Activated CD8-positive, alpha-beta memory T cell treated with anti-CD3 and anti-CD28 coated beads, Interleukin-2, amount 50 U/mL, for 1 hour (primary cell): ENCODE measurements around the gene HSPB7.
"Not testable (repeated sequence)": the region's sequence is repeated elsewhere in the genome, so short reads cannot be mapped to it uniquely, and the experiment has no call there.

Source experiments
- DNase-seq: peaks from one replicate; pipeline ENCODE4 v3.0.0-alpha.2; 2020; ENCODE audit errors: extremely low read depth

Gene HSPB7

GRCh38 chr1:16017461-16018303 lies at the start of gene HSPB7:
HSPB7 (minus strand) TSS chr1:16018043; CDS start chr1:16017963, 80 bp downstream.
- no peak for DNase-seq

- no peak for DNase-seq
These were observed 49.4 kb upstream of the HSPB7 start for GRCh38 chr1:16067127-16067768.

DNA sequence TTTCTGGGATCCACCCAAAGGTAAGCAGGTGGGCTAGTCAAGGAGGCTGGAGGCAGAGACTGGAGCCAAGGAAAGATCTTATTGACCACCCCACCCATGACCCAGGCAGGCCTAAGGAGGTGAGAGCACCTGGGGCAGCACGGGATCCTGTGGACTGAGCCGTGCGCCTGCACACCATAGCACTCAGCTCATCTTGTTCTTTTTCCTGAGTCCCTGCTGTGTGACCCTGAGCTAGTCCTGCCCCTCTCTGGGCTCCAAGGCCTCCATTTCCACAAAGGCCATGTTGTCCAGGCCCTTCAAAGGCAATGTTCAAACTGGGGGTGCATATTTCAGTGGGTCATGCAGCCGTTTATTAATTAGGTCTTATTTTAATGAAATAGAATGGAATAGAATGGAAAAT lies 48.4 kb upstream of the HSPB7 start:
- DNase-seq = no peak

DNA sequence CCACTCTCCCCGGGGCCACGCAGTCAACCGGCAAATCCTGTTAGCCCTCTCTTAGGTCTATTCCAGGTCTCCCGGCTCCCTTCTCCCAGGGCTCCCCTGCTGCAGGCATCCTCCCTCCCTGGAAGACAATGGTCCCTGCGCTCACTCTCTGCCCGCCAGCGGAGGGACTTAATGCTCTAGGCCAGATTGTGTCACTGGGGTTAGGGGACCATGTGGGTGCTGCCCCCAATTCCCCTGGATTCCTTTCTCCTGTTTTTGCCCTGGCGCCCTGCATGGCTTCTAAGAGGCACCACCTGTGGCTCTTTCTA lies 47.4 kb upstream of the HSPB7 start:
- no peak for DNase-seq

- no peak for DNase-seq
These were observed 46.9 kb upstream of the HSPB7 start for GRCh38 chr1:16064536-16065268.

GRCh38 chr1:16063921-16064320 lies 46.1 kb upstream of the HSPB7 start:
- DNase-seq = no peak

DNA sequence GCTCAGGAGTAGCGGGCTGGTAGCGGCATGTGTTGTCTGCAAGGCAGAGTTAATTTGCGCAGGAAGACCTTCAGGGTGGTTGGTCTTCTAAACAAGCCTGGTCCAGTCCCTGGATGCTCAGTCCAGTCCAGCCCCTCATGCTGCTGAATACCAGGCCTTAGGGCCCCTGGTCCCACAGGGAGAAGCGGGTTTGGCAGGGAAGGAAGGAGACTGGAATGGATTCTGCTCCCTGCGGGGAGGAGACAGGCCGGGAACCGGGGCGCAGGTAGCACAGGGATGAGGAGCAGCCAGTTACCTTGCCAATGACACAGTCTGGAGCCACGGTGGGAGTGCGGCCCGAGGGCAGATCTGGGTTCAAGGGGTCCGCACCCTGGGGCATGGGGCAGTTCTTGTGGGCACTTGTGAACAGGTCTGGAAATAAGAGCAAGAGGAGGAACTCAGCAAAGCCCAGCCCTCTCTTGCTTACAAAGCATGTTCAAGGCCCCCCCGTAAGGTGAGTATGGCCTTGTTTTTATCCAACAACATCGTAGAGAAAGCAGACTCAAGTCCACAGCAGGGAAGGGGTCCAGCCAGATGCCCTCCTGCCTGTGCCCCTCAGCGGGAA lies 45.5 kb upstream of the HSPB7 start:
- DNase-seq = no peak

GRCh38 chr1:16062687-16063075 lies 44.8 kb upstream of the HSPB7 start:
- not testable (repeated sequence) for DNase-seq

GRCh38 chr1:16061989-16062686 lies 44.3 kb upstream of the HSPB7 start:
- DNase-seq = not testable (repeated sequence)

DNA sequence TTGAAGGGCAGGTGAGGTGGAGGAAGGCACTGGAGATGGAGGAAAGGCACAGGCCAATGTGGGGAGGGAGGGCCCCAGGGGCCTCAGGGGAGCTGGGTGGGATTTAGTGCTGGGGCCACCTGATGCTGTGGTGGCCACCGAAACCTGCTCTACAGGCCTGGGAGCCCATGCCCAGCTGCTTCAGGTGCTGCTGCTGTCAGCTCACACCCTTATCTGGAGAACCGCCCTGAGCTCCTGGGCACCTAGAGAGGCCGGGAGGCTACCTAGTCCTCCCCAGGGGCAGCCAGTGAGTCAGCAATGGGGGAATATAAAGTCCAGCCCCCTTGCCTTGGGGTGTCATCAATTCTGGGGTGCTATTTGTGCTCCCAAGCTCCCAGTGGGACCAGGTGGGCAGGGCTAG lies 43.4 kb upstream of the HSPB7 start:
- no peak for DNase-seq

DNA sequence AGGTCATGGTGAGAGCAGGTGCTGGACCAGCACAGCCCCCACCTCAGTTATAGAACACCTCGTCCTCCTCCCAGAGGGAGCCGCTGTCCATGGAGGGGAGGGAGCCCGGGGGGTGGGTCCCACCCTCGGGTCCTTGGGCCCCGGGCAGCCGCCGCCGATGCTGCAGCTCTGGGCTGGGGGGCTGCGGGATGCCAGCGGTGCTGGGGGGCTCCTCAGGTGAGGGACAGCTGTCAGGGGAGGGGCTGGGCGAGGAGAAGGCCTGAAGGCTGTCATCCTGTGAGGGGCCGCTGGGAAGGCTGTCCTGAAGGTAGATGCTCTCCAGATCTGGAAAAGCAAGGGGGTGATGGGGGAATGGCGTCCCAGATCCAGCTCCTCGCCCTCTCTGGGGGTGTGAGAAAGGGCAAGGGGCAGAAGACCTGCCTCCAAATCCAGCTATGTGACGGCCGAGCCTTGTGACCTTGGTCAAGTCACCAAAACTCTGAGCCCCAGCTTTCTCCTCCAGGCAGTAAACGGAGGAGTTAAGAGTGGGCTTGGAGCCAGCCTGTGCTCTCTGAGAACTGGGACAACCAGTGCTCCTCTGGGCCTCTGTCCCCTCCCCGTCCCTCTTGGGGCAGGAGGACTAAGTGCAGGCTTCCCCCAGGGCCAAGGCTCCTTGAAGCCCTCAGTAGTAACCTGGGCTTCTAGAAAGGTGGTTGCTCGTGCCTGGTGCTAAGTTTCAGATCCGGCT lies 40.7 kb upstream of the HSPB7 start:
- not testable (repeated sequence) for DNase-seq

DNA sequence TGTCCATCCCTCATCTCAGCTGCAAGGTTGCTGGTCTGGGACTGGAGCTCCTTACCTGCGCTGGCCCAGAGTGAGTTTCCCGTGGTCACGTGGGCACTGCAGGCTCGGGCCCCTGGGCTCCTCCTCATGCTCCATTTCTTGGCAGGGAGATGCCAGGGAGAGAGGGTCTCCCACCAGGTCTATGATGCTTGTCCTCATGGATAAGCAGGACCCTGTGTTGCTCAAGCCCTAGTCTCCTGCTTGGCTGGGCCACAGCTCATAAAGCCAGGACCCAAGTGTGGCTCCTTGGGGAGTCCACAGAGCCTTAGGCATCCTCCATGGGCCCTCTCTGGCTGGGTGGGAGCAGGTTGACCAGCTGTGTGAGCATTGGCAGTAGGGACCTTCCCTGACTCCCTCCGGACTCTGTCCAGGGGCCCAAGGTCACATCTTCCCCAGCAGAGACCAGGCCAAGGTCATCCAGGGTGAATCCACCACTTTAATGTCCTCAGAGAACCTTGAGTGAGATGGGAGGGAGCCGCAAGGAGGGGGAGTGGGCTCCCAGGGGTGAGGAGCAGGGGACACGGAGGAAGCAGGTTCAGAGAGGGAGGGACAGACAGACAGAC lies 39.6 kb upstream of the HSPB7 start:
- DNase-seq = not testable (repeated sequence)

DNA sequence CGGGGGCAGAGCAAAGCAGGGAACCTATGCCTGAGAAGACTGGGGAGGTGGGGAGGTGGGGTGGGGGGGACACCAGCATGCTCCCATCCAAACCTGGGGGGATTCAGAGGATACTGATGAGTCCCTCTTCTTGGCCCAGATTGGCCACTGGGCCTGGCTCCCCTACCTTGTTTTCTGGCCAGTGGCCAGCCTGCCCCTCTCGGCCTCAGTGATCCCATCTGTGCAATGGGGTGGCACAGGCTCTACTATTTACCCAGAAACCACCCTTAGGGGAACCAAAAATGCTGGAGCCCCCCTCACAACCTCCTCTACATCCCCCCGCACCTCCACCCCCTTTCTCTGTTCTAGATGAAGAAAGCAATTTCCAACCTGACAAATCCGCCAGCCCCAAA lies 38.7 kb upstream of the HSPB7 start:
- not testable (repeated sequence) for DNase-seq

- peak; percentile 36 for DNase-seq
These were observed 38.0 kb upstream of the HSPB7 start for GRCh38 chr1:16055613-16056520.

- no peak for DNase-seq
These were observed 37.0 kb upstream of the HSPB7 start for GRCh38 chr1:16054598-16055540.

DNA sequence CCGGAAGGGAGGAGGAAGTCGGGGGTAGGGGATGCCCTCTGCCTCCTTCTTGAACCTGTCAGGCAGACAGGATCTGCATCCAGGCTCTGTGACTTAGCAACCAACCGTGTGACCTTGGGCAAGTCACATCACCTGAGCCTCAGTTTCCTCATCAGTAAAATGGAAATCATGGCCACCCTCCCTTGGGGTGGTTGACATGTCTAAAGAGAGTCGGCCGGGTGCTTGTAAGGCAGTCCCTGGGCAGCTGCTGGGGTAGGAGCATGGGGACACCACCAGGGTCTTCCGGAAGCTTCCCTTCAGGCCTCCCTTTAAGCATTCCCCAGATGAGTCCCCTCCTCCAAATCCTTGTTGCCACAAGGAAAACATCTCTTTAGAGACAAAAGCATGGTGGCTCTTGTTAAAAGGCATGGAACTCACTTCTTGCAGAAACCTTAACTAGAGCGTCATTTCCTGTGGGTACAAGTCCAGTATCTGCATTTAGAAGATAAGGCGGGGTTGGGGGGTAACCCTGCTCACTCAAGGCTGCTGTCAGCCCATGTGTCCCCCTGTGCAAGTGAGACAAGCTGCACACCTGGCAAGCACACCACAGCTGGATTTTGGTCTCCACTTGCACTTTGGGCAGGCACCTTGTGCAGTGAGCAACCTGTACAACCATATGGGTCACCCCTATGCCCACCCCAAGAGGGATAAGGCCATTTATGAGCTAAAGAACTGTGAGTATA lies 36.1 kb upstream of the HSPB7 start:
- no peak for DNase-seq

- not testable (repeated sequence) for DNase-seq
These were observed 34.1 kb upstream of the HSPB7 start for GRCh38 chr1:16051949-16052348.

- DNase-seq = no peak
These were observed 33.2 kb upstream of the HSPB7 start for GRCh38 chr1:16051039-16051438.
